Measurements from ENCODE around the gene MEGF6.

DNA sequence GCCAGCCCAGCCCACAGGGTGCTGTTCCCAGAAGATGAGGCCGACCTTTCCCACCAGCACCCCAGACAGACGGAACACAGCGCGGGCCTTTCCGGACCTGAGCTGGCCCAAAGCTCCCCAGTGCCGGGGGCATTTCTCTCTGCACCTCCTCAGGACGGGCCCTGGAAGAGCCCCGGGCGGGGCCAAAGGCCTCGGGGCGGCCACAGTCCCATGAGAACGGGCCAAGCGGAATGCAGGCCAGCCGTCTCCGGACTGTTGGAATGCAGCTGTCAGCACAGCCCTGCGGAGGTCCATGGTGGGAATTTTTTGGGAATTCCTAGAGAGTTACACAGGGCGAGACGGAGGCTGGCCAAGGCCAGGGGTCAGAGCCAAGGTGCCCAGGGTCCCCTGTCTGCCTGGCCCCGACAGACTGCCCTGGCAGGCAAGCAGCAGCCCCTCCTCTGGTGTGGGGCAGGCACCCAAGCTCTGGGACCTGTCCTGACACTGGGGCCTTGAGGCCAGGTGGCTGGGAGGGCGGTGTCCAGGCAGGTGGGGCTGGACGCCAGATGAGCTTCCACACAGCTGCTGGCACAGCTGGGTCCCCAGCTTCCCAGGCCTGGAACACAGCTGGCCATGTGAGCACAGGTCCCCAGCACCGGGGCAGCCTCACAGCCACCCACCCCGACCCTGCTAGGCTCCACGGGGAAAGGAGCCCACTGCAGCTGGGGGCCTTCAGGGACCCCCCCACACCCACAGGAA, 63.0 kb downstream of the MEGF6 start:
- TF ChIP-seq ARNTL (CRISPR knock-in tag; IDR thresholded peaks at IDR 0.05; ENCODE audit: borderline replicate concordance, low read depth) (no peak), SNAI2 (CRISPR knock-in tag; IDR thresholded peaks at IDR 0.05) (no peak), OSR1 (CRISPR knock-in tag; IDR thresholded peaks at IDR 0.05) (no peak), ISL1 (CRISPR knock-in tag; IDR thresholded peaks at IDR 0.05) (no peak)

Measured in SK-N-SH treated with all-trans-retinoic acid at 6 μM for 48 hours (cell line).